Measurements from ENCODE around the gene KHDC4. TPM values are rescaled to one million over a fixed set of nuclear protein-coding genes. Genes with fewer than 3 reads are reported as not detected.

Gene KHDC4
- total RNA-seq, 2 experiments from 2014 or later = 63.8 to 71.4 TPM

DNA sequence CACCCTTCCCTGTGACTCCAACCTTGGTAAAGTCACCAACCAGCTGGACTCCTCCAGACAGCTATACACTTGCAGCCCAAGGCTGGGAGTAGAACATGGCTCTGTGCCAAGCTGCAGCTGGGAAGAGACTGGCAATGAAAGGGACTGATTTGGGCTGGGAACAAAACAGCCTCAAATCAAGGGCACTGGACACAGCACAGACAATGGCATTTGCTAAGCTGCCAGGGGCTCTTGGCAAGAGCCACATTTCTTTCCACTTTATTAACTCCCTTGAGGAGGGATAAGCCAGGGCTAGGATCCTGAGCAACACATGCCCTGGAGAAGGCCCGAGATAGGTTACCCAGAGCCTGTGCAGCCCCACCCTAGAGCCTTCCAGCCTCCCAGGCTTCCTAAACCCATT is 62.8 kb downstream of the KHDC4 start:
- POLR2A ChIA-PET = no interaction called here
- peaks cover 3% of the 10 kb centered on the region for H3K4me1 Mint-ChIP-seq
- H3K27me3 Mint-ChIP-seq = no peaks in the 10 kb centered on the region
- CTCF ChIA-PET = no interaction called here
- no peak overlapping the region for H3K4me3 Mint-ChIP-seq
- no peak for DNase-seq
- peaks cover 26% of the 10 kb centered on the region for H3K36me3 Mint-ChIP-seq (ENCODE audit: low read depth)
- H3K9me3 Mint-ChIP-seq = no peaks in the 10 kb centered on the region
- no peak overlapping the region for H3K27ac Mint-ChIP-seq

DNA sequence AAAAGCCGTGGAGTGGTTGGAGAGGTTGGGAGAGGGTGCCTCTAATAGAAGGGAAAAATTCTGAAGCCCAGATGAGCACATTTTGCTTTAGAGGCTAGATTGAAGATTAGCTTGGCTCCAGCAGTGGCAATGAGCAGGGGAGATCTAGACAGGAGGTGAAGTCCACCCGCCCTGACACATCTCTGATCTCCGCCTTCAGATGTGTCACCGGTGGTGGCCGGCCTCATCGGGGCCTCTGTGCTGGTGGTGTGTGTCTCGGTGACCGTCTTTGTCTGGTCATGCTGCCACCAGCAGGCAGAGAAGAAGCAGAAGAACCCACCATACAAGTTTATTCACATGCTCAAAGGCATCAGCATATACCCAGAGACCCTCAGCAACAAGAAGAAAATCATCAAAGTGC is 66.4 kb downstream of the KHDC4 start:
- Mint-ChIP-seq H3K27me3 (no peaks in the 10 kb centered on the region), H3K36me3 (ENCODE audit: low read depth) (peaks cover 23% of the 10 kb centered on the region), H3K4me1 (peaks cover 3% of the 10 kb centered on the region), H3K9me3 (no peaks in the 10 kb centered on the region), H3K4me3 (no peak overlapping the region), H3K27ac (no peak overlapping the region)
- ChIA-PET POLR2A (no interaction called here), CTCF (no interaction called here)
- DNase-seq = no peak

DNA sequence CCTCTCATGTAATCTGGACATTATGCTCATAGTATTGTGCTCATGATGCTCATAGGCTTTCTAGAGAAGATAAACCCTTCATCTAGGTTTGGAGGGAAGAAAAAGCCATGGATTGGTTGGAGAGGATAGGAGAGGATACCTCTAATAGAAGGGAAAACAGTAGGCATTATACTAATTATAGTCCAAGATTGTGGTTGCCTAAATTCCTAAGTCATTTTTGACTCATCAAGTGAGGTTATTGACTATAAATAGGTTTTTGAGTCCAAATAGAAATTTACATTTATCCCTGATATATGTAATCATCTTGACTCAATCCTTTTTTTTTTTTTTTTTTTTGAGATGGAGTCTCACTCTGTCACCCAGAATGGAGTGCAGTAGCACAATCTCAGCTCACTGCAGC is 69.8 kb downstream of the KHDC4 start:
- Mint-ChIP-seq H3K4me3 (no peak overlapping the region), H3K9me3 (no peaks in the 10 kb centered on the region), H3K36me3 (ENCODE audit: low read depth) (peaks cover 18% of the 10 kb centered on the region), H3K4me1 (peaks cover 27% of the 10 kb centered on the region), H3K27ac (no peak overlapping the region), H3K27me3 (no peaks in the 10 kb centered on the region)
- ChIA-PET CTCF (no interaction called here), POLR2A (interaction anchor here (2.5 kb wide), 1 partner anchor 70 kb away, joined by 7 read pairs; the partner anchor contains the start of gene KHDC4)
- no peak for DNase-seq

Other genes starting within 250 kb of the KHDC4 start
- gene YY1AP1, start 245.6 kb downstream of the KHDC4 start, total RNA-seq = 10 to 100 TPM; 75.2 to 80.2 TPM
- gene DAP3, start 245.3 kb downstream of the KHDC4 start, total RNA-seq = 100 to 1,000 TPM; 119 to 123 TPM
- gene GON4L, start 77.2 kb downstream of the KHDC4 start, total RNA-seq = 10 to 100 TPM; 76.4 to 76.6 TPM
- gene SYT11, start 74.8 kb downstream of the KHDC4 start, total RNA-seq = 10 to 100 TPM; 30.7 to 31.6 TPM
- gene RIT1, start 23.1 kb downstream of the KHDC4 start, total RNA-seq = 10 to 100 TPM; 25.0 to 30.9 TPM
- not detected for gene RXFP4, start 7.2 kb upstream of the KHDC4 start, total RNA-seq
- gene ARHGEF2, start 44.1 kb upstream of the KHDC4 start, total RNA-seq = 100 to 1,000 TPM; 159 to 164 TPM
- 100 to 1,000 TPM; 262 to 268 TPM for gene SSR2, start 86.5 kb upstream of the KHDC4 start, total RNA-seq
- gene UBQLN4, start 119.4 kb upstream of the KHDC4 start, total RNA-seq = 10 to 100 TPM; 27.0 to 31.2 TPM
- gene LAMTOR2, start 120.4 kb upstream of the KHDC4 start, total RNA-seq = 10 to 100 TPM; 63.1 to 66.2 TPM
- under 1 TPM in 1 of 2 experiments, not detected in 1; 0.53 TPM for gene RAB25, start 126.7 kb upstream of the KHDC4 start, total RNA-seq
- gene MEX3A, start 148.1 kb upstream of the KHDC4 start, total RNA-seq = under 1 TPM in 1 of 2 experiments, not detected in 1; 0.05 TPM
- gene LMNA, start 180.3 kb upstream of the KHDC4 start, total RNA-seq = 100 to 1,000 TPM in 1 of 2 experiments, 10 to 100 TPM in 1; 93.6 to 101 TPM
- gene SEMA4A, start 219.2 kb upstream of the KHDC4 start, total RNA-seq = 10 to 100 TPM; 20.8 to 21.5 TPM